NCI-H1694 (cell line): ENCODE results near the gene HPX.

Source experiments
- DNase-seq: peaks from one replicate; lab custom pipeline; 2025; lab: John Stamatoyannopoulos, UW

HPX gene

DNA sequence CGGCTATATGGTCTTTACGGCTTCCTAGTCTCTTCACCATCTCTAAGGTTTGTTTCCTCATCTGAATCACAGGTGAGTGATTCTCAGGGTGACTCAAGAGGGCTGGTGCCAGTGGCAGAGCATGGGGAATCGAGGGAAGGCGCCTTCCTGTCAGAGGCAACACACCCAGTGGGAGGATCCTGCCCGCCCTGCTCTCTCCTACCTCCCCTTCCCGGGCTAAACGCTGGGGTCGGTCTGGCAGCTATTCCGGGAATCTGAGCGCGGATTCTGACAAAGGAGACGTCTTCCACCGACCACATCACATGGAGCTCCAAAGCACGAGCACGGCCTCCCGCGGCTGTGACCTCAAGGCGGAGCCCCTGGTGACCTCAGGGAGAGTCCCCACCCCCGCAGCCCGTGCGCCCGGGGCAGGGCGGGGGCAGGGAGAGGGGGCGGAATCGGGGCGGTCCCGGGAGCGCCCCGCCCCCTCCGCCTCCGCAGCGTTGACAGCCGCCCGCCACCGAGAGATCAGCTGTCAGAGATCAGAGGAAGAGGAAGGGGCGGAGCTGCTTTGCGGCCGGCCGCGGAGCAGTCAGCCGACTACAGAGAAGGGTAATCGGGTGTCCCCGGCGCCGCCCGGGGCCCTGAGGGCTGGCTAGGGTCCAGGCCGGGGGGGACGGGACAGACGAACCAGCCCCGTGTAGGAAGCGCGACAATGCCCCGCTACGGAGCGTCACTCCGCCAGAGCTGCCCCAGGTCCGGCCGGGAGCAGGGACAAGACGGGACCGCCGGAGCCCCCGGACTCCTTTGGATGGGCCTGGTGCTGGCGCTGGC is 50.7 kb downstream of the HPX start, which contains the start of gene SMPD1:
SMPD1 (plus strand) TSS at position 570 of the 813 bp plus-strand sequence; CDS start at position 695, 125 bp downstream.
- peak; percentile 80 for DNase-seq

DNA sequence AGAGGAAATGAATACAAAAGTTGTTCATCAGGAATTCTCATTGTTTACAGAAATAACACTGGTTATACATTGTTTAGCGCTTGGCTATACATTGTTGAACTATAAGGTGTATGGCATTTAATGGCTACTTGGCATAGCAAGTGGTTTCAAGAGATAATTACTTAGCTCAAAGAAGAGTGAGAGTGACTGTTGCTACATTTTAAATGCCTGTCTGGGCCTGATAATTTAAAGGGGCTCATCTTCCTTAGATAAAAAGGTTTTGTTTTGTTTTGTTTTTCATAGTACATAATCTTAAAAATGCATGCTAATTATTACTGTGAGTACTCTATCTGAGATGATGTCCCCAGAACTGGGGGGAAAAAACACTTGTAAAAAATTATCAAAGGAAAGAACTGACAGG is 52.0 kb downstream of the HPX start:
- DNase-seq = no peak

DNA sequence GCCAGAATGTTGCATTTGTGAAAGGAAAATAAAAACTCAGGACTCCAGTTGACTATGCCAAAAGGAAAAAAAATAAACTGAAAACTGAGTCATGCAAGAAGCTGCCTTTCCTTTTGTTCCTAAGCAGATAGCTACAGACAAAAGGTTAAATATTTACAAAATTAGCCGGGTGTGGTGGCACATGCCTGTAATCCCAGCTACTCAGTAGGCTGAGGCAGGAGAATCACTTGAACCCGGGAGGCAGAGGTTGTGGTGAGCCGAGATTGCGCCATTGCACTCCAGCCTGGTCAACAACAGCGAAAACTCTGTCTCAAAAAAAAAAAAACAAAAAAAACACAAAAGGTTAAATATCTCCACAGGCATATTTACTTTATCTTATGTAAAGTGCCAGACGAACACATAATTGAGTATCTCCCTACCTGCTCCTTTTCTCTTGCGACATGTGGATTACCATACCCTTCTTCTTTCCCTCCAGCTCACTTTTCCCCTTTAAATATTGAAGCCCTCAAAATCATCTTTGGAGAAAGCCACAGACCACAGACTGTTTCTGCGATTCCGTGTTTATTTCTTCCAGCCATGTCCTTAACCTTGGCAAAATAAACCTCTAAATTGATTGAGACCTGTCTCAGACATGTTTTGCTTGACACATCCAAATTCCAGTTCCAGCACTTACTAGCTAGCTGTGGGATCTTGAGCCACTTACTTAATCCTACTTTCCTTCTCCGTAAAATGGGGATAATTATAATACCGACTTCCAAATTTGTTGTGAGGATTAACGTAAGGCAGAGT is 52.8 kb downstream of the HPX start:
- no peak for DNase-seq

DNA sequence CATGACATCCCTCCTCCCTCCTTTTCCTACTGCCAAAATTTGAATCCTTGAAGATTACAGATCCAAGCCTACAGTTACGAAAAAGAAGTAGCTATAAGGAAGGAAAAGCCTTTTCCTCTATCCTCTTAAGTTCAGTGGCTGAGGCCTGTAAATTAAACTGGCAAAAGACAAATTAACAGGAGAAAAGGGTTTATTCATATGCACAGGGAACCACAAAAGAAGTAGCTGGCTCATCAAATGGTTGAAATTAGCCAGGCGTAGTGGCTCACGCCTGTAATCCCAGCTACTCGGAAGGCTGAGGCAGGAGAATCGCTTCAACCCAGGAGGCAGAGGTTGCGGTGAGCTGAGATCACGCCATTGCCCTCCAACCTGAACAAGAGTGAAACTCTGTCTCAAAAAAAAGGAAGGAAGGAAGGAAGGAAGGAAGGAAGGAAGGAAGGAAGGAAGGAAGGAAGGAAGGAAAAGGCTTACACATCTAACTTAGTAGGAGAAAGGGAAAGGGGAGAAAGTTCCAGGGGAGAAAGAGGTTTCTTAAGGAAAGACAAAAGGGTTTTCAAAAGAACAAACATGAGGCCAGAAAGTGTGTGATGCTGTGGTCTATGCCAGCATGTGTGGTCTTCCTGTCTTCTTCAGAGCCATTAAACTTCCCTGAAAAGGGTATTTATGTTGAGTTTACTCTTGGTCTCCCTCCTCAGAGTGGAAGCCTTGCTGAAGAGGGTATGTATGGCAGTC is 55.6 kb downstream of the HPX start:
- no peak for DNase-seq
